Neutrophil (primary cell): Measurements from ENCODE around the gene GRIN2A.

Experiments used
- H3K27ac ChIP-seq: fragments of 200-600 bp; sonication (generic); 2 replicates; pipeline ENCODE4 v1.5.1; 2016; ENCODE audit warnings: mild to moderate bottlenecking, moderate library complexity
- H3K27me3 ChIP-seq: fragments of 200-600 bp; sonication (generic); 2 replicates; pipeline ENCODE4 v1.6.0; 2016; ENCODE audit warnings: mild to moderate bottlenecking
- H3K36me3 ChIP-seq: fragments of 200-600 bp; sonication (generic); 2 replicates; pipeline ENCODE4 v1.5.1; 2017
- H3K4me1 ChIP-seq, 2 experiments: fragments of 200-600 bp in 1 of 2; sonication (generic) in 1 of 2; 1 replicate in 1 of 2; 2 replicates in 1 of 2; pipeline versions ENCODE4 v1.5.1 to v1.6.1; 2013 to 2016; ENCODE audit warnings: low read depth in 1 of 2, low read length in 1 of 2, mild to moderate bottlenecking in 1 of 2, moderate library complexity in 1 of 2; ENCODE audit not compliant: control insufficient read depth in 1 of 2, insufficient read depth in 1 of 2
- H3K4me3 ChIP-seq, 2 experiments: fragments of 200-600 bp in 1 of 2; sonication (generic) in 1 of 2; 1 replicate in 1 of 2; 2 replicates in 1 of 2; pipeline ENCODE4 v1.5.1; 2013 to 2016; ENCODE audit warnings: low read depth in 1 of 2, low read length in 1 of 2, mild to moderate bottlenecking in 1 of 2, moderate library complexity in 1 of 2
- H3K9me3 ChIP-seq: fragments of 200-600 bp; sonication (generic); 2 replicates; pipeline ENCODE4 v1.5.1; 2016
- CTCF ChIP-seq: fragments of 200-600 bp; sonication (generic); IDR thresholded peaks from 2 replicates; pipeline ENCODE4 v1.5.1; 2016; ENCODE audit warnings: antibody characterized with exemption

GRIN2A gene

GRCh38 chr16:10100829-10101228 is 81.4 kb downstream of the GRIN2A start:
- no peak overlapping the region for H3K27ac ChIP-seq
- no peaks in the 10 kb centered on the region for H3K9me3 ChIP-seq
- H3K27me3 ChIP-seq = no peaks in the 10 kb centered on the region
- H3K36me3 ChIP-seq = no peaks in the 10 kb centered on the region
- H3K4me3 ChIP-seq = no peak overlapping the region
- no peak for TF ChIP-seq CTCF
- no peaks in the 10 kb centered on the region for H3K4me1 ChIP-seq

GRCh38 chr16:10098991-10099390 is 83.2 kb downstream of the GRIN2A start:
- no peak overlapping the region for H3K27ac ChIP-seq
- no peaks in the 10 kb centered on the region for H3K4me1 ChIP-seq
- H3K4me3 ChIP-seq = no peak overlapping the region
- H3K27me3 ChIP-seq = no peaks in the 10 kb centered on the region
- no peaks in the 10 kb centered on the region for H3K36me3 ChIP-seq
- H3K9me3 ChIP-seq = no peaks in the 10 kb centered on the region
- no peak for TF ChIP-seq CTCF

- Histone ChIP-seq H3K27ac (no peak overlapping the region), H3K4me3 (no peak overlapping the region), H3K36me3 (no peaks in the 10 kb centered on the region), H3K27me3 (no peaks in the 10 kb centered on the region), H3K9me3 (no peaks in the 10 kb centered on the region), H3K4me1 (no peaks in the 10 kb centered on the region)
- TF ChIP-seq CTCF = no peak
Observed at GRCh38 chr16:10097271-10097670, 85.0 kb downstream of the GRIN2A start.

- Histone ChIP-seq H3K27ac (no peak overlapping the region), H3K4me3 (no peak overlapping the region), H3K27me3 (no peaks in the 10 kb centered on the region), H3K4me1 (no peaks in the 10 kb centered on the region), H3K36me3 (no peaks in the 10 kb centered on the region), H3K9me3 (no peaks in the 10 kb centered on the region)
- TF ChIP-seq CTCF = no peak
Observed at GRCh38 chr16:10093576-10093975, 88.7 kb downstream of the GRIN2A start.

- Histone ChIP-seq H3K4me3 (no peak overlapping the region), H3K27me3 (no peaks in the 10 kb centered on the region), H3K4me1 (no peaks in the 10 kb centered on the region), H3K27ac (no peak overlapping the region), H3K36me3 (no peaks in the 10 kb centered on the region), H3K9me3 (no peaks in the 10 kb centered on the region)
- TF ChIP-seq CTCF = no peak
Observed at GRCh38 chr16:10090816-10091215, 91.4 kb downstream of the GRIN2A start.

- Histone ChIP-seq H3K9me3 (no peaks in the 10 kb centered on the region), H3K27me3 (no peaks in the 10 kb centered on the region), H3K4me3 (no peak overlapping the region), H3K27ac (no peak overlapping the region), H3K36me3 (no peaks in the 10 kb centered on the region), H3K4me1 (no peaks in the 10 kb centered on the region)
- no peak for TF ChIP-seq CTCF
Observed at GRCh38 chr16:10088380-10088793, 93.8 kb downstream of the GRIN2A start.
